Measurements from ENCODE around the gene NME4.

Gene NME4

DNA sequence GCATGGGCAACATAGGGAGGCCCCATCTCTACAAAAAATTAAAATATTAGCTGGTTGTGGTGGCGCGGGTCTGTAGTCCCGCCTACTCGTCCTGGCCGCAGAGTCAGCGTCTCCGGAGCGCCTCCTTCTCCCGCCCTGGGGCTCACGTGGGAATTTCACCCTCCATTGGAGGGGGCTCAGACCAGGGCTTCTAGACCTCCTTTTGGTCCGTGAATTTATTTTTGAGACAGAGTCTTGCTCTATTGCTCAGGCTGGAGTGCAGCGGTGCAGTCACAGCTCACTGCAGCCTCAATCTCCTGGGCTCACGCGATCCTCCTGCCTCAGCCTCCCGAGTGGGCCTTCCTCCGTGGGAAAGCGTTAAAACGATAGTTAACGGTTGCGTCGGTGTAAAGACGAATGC lies 394 bp upstream of the NME4 start (continued):
- TF ChIP-seq YY1 (tag by site-specific recombination; IDR thresholded peaks at IDR 0.05) (peak; percentile 43), ZNF692 (tag by site-specific recombination; IDR thresholded peaks at IDR 0.05) (no peak), SP3 (tag by site-specific recombination; IDR thresholded peaks at IDR 0.05) (peak; percentile 55), ZNF2 (tag by site-specific recombination; IDR thresholded peaks at IDR 0.05) (0 out of 2 replicates have a peak, but pooled peaks have one; percentile 28), CTCF (tag by site-specific recombination; IDR thresholded peaks at IDR 0.05) (no peak), KLF16 (tag by site-specific recombination; IDR thresholded peaks at IDR 0.05) (peak; percentile 50; the same call in 1 of the 2 replicates), ZNF707 (tag by site-specific recombination; IDR thresholded peaks at IDR 0.05) (no peak), ZNF837 (tag by site-specific recombination; IDR thresholded peaks at IDR 0.05) (no peak), ZNF785 (tag by site-specific recombination; IDR thresholded peaks at IDR 0.05) (no peak), ZNF157 (tag by site-specific recombination; IDR thresholded peaks at IDR 0.05) (no peak), ZFP41 (tag by site-specific recombination; IDR thresholded peaks at IDR 0.05; ENCODE audit: borderline replicate concordance) (no peak), ZNF48 (tag by site-specific recombination; IDR thresholded peaks at IDR 0.05) (no peak), KLF7 (tag by site-specific recombination; IDR thresholded peaks at IDR 0.05; ENCODE audit: borderline replicate concordance) (0 out of 2 replicates have a peak, but pooled peaks have one; percentile 18), ZNF513 (tag by site-specific recombination; IDR thresholded peaks at IDR 0.05) (no peak), ZNF501 (tag by site-specific recombination; IDR thresholded peaks at IDR 0.05) (no peak), ZNF211 (tag by site-specific recombination; IDR thresholded peaks at IDR 0.05; ENCODE audit: low read depth) (no peak), MYNN (tag by site-specific recombination; IDR thresholded peaks at IDR 0.05; ENCODE audit: borderline replicate concordance) (no peak), ZNF677 (tag by site-specific recombination; IDR thresholded peaks at IDR 0.05) (no peak), ZNF175 (tag by site-specific recombination; IDR thresholded peaks at IDR 0.05) (no peak), ZBTB11 (tag by site-specific recombination; conservative IDR thresholded peaks at IDR 0.05; ENCODE audit: low read depth) (no peak), ZNF416 (tag by site-specific recombination; IDR thresholded peaks at IDR 0.05) (no peak), ZNF202 (tag by site-specific recombination; IDR thresholded peaks at IDR 0.05; ENCODE audit: borderline replicate concordance) (no peak), ZNF670 (tag by site-specific recombination; IDR thresholded peaks at IDR 0.05; ENCODE audit: low read depth) (no peak), HOXD13 (CRISPR knock-in tag; IDR thresholded peaks at IDR 0.05; ENCODE audit: borderline replicate concordance) (no peak), ZNF24 (tag by site-specific recombination; IDR thresholded peaks at IDR 0.05) (peak; percentile 46; the same call in 1 of the 2 replicates), ZNF610 (tag by site-specific recombination; IDR thresholded peaks at IDR 0.05; ENCODE audit: borderline replicate concordance) (0 out of 2 replicates have a peak, but pooled peaks have one; percentile 19)
- TF ChIP-seq, protein P1, sequence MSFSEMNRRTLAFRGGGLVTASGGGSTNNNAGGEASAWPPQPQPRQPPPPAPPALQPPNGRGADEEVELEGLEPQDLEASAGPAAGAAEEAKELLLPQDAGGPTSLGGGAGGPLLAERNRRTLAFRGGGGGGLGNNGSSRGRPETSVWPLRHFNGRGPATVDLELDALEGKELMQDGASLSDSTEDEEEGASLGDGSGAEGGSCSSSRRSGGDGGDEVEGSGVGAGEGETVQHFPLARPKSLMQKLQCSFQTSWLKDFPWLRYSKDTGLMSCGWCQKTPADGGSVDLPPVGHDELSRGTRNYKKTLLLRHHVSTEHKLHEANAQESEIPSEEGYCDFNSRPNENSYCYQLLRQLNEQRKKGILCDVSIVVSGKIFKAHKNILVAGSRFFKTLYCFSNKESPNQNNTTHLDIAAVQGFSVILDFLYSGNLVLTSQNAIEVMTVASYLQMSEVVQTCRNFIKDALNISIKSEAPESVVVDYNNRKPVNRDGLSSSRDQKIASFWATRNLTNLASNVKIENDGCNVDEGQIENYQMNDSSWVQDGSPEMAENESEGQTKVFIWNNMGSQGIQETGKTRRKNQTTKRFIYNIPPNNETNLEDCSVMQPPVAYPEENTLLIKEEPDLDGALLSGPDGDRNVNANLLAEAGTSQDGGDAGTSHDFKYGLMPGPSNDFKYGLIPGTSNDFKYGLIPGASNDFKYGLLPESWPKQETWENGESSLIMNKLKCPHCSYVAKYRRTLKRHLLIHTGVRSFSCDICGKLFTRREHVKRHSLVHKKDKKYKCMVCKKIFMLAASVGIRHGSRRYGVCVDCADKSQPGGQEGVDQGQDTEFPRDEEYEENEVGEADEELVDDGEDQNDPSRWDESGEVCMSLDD (tag by site-specific recombination; IDR thresholded peaks at IDR 0.05) = peak; percentile 62; the same call in 1 of the 2 replicates
- TF ChIP-seq, protein P2, sequence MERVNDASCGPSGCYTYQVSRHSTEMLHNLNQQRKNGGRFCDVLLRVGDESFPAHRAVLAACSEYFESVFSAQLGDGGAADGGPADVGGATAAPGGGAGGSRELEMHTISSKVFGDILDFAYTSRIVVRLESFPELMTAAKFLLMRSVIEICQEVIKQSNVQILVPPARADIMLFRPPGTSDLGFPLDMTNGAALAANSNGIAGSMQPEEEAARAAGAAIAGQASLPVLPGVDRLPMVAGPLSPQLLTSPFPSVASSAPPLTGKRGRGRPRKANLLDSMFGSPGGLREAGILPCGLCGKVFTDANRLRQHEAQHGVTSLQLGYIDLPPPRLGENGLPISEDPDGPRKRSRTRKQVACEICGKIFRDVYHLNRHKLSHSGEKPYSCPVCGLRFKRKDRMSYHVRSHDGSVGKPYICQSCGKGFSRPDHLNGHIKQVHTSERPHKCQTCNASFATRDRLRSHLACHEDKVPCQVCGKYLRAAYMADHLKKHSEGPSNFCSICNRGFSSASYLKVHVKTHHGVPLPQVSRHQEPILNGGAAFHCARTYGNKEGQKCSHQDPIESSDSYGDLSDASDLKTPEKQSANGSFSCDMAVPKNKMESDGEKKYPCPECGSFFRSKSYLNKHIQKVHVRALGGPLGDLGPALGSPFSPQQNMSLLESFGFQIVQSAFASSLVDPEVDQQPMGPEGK (tag by site-specific recombination; IDR thresholded peaks at IDR 0.05) = peak; percentile 88
